ACHN (cell line): ENCODE measurements around the gene MMP23B.
"Not testable (repeated sequence)": the region's sequence is repeated elsewhere in the genome, so short reads cannot be mapped to it uniquely, and the experiment has no call there.

Experiments
- DNase-seq: peaks from one replicate; pipeline ENCODE4 v3.0.0-alpha.2; 2015
- in situ Hi-C: cut with HindIII; loops from 2 replicates; pipeline ENCODE4 v1.10.0; 2017; ENCODE audit warnings: low sequenced_read_pairs, low pct_ligation_motif_present, low pct_unique_long_range_greater_than_20kb

Gene MMP23B

GRCh38 chr1:1631782-1632420 lies at the start of gene MMP23B:
Gene MMP23B (plus strand): TSS chr1:1632173. CDS start chr1:1632219, 46 bp downstream.
- no peak for DNase-seq
- in situ Hi-C loops, result no loop called here

GRCh38 chr1:1582585-1583346 lies 49.2 kb upstream of the MMP23B start:
- DNase-seq, result no peak
- in situ Hi-C loops, result no loop called here

- no peak for DNase-seq
- in situ Hi-C loops, result no loop called here
Observed at GRCh38 chr1:1583347-1584010, 48.5 kb upstream of the MMP23B start.

GRCh38 chr1:1591452-1591851 lies 40.5 kb upstream of the MMP23B start:
- in situ Hi-C loops, result no loop called here
- no peak for DNase-seq

- DNase-seq, result no peak
- in situ Hi-C loops, result no loop called here
Observed at GRCh38 chr1:1593834-1594601, 38.0 kb upstream of the MMP23B start.

GRCh38 chr1:1594602-1595260 lies 37.2 kb upstream of the MMP23B start:
- no peak for DNase-seq
- in situ Hi-C loops, result no loop called here

- in situ Hi-C loops, DNase-seq: not testable (repeated sequence)
Observed at GRCh38 chr1:1595341-1595740, 36.6 kb upstream of the MMP23B start.

GRCh38 chr1:1596493-1597274 lies 35.3 kb upstream of the MMP23B start:
- in situ Hi-C loops, result no loop called here
- no peak for DNase-seq

- peak; percentile 19 for DNase-seq
- in situ Hi-C loops, result no loop called here
Observed at GRCh38 chr1:1597275-1597930, 34.6 kb upstream of the MMP23B start.

GRCh38 chr1:1598051-1598719 lies 33.8 kb upstream of the MMP23B start:
- no peak for DNase-seq
- in situ Hi-C loops, result no loop called here

GRCh38 chr1:1598720-1599029 lies 33.3 kb upstream of the MMP23B start:
- in situ Hi-C loops, result no loop called here

GRCh38 chr1:1599030-1599934 lies 32.7 kb upstream of the MMP23B start:
- peak; percentile 27 for DNase-seq
- in situ Hi-C loops, result no loop called here

More at GRCh38 chr1:1598720-1599029, 33.3 kb upstream of the MMP23B start:
- DNase-seq, result no peak

GRCh38 chr1:1599935-1600860 lies 31.8 kb upstream of the MMP23B start, which contains the start of gene FNDC10:
Gene FNDC10 (minus strand): TSS chr1:1600135. CDS start chr1:1600015, 120 bp downstream.
- no peak for DNase-seq
- in situ Hi-C loops, result no loop called here

- in situ Hi-C loops, result no loop called here
Observed at GRCh38 chr1:1600861-1601563, 31.0 kb upstream of the MMP23B start.

More at GRCh38 chr1:1600861-1601563, 31.0 kb upstream of the MMP23B start:
- DNase-seq, result no peak
